Esophagus muscularis mucosa (tissue), 4 donors: ENCODE measurements around the gene SELENOM. TPM values are rescaled to one million over a fixed set of nuclear protein-coding genes. Genes with fewer than 3 reads are reported as not detected.

ENCODE experiments used
- DNase-seq: peaks from one replicate; pipeline ENCODE4 v3.0.0-alpha.2; 2017; ENCODE audit errors: extremely low spot score
- H3K27ac ChIP-seq, 4 donors: fragments of 200-600 bp; sonication (generic); replicated peaks in 1 of 4; 1 replicate in 3 of 4; 2 replicates in 1 of 4; pipeline ENCODE4 v1.5.1; 2016 to 2019; ENCODE audit warnings: mild to moderate bottlenecking in 1 of 4
- H3K27me3 ChIP-seq, 4 donors: fragments of 200-600 bp; sonication (generic); one replicate each; pipeline versions ENCODE4 v1.5.1 to v1.6.0; 2016 to 2019
- H3K36me3 ChIP-seq, 4 donors: fragments of 200-600 bp; sonication (generic); one replicate each; pipeline ENCODE4 v1.5.1; 2016 to 2019
- H3K4me1 ChIP-seq, 4 donors: fragments of 200-600 bp; sonication (generic); one replicate each; pipeline ENCODE4 v1.5.1; 2016 to 2019
- H3K4me3 ChIP-seq, 4 donors: fragments of 200-600 bp; sonication (generic); 1 replicate in 2 of 4; 2 replicates in 2 of 4; pipeline ENCODE4 v1.5.1; 2016 to 2019; ENCODE audit warnings: mild to moderate bottlenecking in 4 of 4, moderate library complexity in 1 of 4
- H3K9me3 ChIP-seq, 4 donors: fragments of 200-600 bp; sonication (generic); 1 replicate in 3 of 4; 2 replicates in 1 of 4; pipeline ENCODE4 v1.5.1; 2016 to 2019
- CTCF ChIP-seq, 3 experiments: fragments of 200-600 bp in 2 of 3; fragments of 450-650 bp in 1 of 3; sonication (generic) in 2 of 3; IDR thresholded peaks; one replicate each; pipeline ENCODE4 v1.5.1; 2017 to 2019; ENCODE audit warnings: antibody characterized with exemption in 3 of 3, mild to moderate bottlenecking in 2 of 3, moderate library complexity in 1 of 3
- EP300 ChIP-seq: sonication (generic); formaldehyde crosslinking; IDR thresholded peaks from one replicate; pipeline ENCODE4 v1.6.1; 2017; ENCODE audit warnings: antibody characterized with exemption
- POLR2A ChIP-seq: fragments of 450-650 bp; IDR thresholded peaks from one replicate; pipeline ENCODE4 v1.6.1; 2017; ENCODE audit warnings: antibody characterized with exemption, moderate library complexity, mild to moderate bottlenecking, low read depth
- POLR2AphosphoS5 ChIP-seq, 2 donors: sonication (generic); formaldehyde crosslinking; IDR thresholded peaks; one replicate each; pipeline ENCODE4 v1.6.1; 2017; ENCODE audit warnings: antibody characterized with exemption in 2 of 2
- WGBS: methylation state at CpG from one replicate; pipeline ENCODE4 v1.1.5; 2018; 5-methylcytosine and 5-hydroxymethylcytosine counted together
- intact Hi-C: fragments of 100-400 bp; cut with DNase I; formaldehyde crosslinking; loops from one replicate; pipeline ENCODE4 v1.15.1; 2023
- total RNA-seq, 4 donors: library from RNA; depleted of rRNA; stranded (reverse); fragments of >200 nt; gene quantifications; one replicate each; pipeline versions ENCODE4 v1.1.0 to v1.2.1, GENCODE V29; 2016

The SELENOM gene
- total RNA-seq, 4 donors from 2014 or later, result 1,118 to 1,733 (median 1,416) TPM

- no peak for DNase-seq
- peak in 1 of 2 donors; percentile 41 for TF ChIP-seq POLR2AphosphoS5 (IDR thresholded peaks at IDR 0.05)
- peak in 2 of 3 experiments; percentile 9 to 31 for TF ChIP-seq CTCF (IDR thresholded peaks at IDR 0.05)
- no peak for TF ChIP-seq POLR2A
- peaks cover 54 to 66% (median 64%) of the 10 kb centered on the region in 4 donors for H3K4me1 ChIP-seq
- peaks cover 2 to 47% (median 29%) of the 10 kb centered on the region in 4 donors for H3K36me3 ChIP-seq
- peak overlapping the region; percentile 90 to 95 (median 91) for H3K4me3 ChIP-seq
- intact Hi-C loops, result loop anchor here (2.0 kb wide), 1 partner anchor 17 kb away; no protein-coding TSS in a partner anchor
- no peaks in the 10 kb centered on the region for H3K9me3 ChIP-seq
- H3K27ac ChIP-seq, result peak overlapping the region; percentile 98 to 99 (median 99)
- no peaks in the 10 kb centered on the region for H3K27me3 ChIP-seq
- 45% methylated on average over 3 of the region's 4 CpGs for WGBS
These were observed 1.3 kb downstream of the SELENOM start for GRCh38 chr22:31106001-31106571.

- intact Hi-C loops, result no loop called here
- Histone ChIP-seq H3K9me3 (no peaks in the 10 kb centered on the region), H3K4me1 (peaks cover 54 to 73% (median 71%) of the 10 kb centered on the region in 4 donors), H3K4me3 (peak overlapping the region; percentile 90 to 95 (median 91)), H3K36me3 (peaks cover 9 to 54% (median 36%) of the 10 kb centered on the region in 4 donors), H3K27ac (peak overlapping the region; percentile 98 to 99 (median 99)), H3K27me3 (no peaks in the 10 kb centered on the region)
- TF ChIP-seq POLR2AphosphoS5 (IDR thresholded peaks at IDR 0.05), result peak in 1 of 2 donors; percentile 76
- no peak for TF ChIP-seq POLR2A
- no peak for TF ChIP-seq EP300
- 53% methylated on average over 6 of the region's 11 CpGs for WGBS
- no peak for DNase-seq
These were observed 2.0 kb downstream of the SELENOM start for GRCh38 chr22:31105282-31105929.

- peak; percentile 49 to 66 (median 61) for TF ChIP-seq CTCF (IDR thresholded peaks at IDR 0.05)
- TF ChIP-seq EP300, result no peak
- peak in 1 of 2 donors; percentile 69 for TF ChIP-seq POLR2AphosphoS5 (IDR thresholded peaks at IDR 0.05)
- intact Hi-C loops, result no loop called here
- peaks cover 14 to 59% (median 41%) of the 10 kb centered on the region in 4 donors for H3K36me3 ChIP-seq
- no peaks in the 10 kb centered on the region for H3K9me3 ChIP-seq
- H3K4me3 ChIP-seq, result peak overlapping the region; percentile 90 to 95 (median 91)
- 50% methylated on average over 1 of the region's 35 CpGs for WGBS
- peak overlapping the region; percentile 98 to 99 (median 99) for H3K27ac ChIP-seq
- peaks cover 56 to 78% (median 76%) of the 10 kb centered on the region in 4 donors for H3K4me1 ChIP-seq
- H3K27me3 ChIP-seq, result no peaks in the 10 kb centered on the region
- no peak for DNase-seq
These were observed 2.5 kb downstream of the SELENOM start for GRCh38 chr22:31104869-31105268.

- TF ChIP-seq POLR2AphosphoS5 (IDR thresholded peaks at IDR 0.05), result peak in 1 of 2 donors; percentile 83
- no peak for TF ChIP-seq EP300
- peak in 2 of 3 experiments; percentile 11 to 15 for TF ChIP-seq CTCF (IDR thresholded peaks at IDR 0.05)
- TF ChIP-seq POLR2A, result no peak
- H3K4me1 ChIP-seq, result peaks cover 62 to 86% (median 84%) of the 10 kb centered on the region in 4 donors
These were observed 3.3 kb downstream of the SELENOM start for GRCh38 chr22:31103899-31104694.

GRCh38 chr22:31103111-31103510 lies 4.3 kb downstream of the SELENOM start:
- no peak for DNase-seq
- TF ChIP-seq POLR2A (no peak), POLR2AphosphoS5 (IDR thresholded peaks at IDR 0.05) (no peak), CTCF (IDR thresholded peaks at IDR 0.05) (no peak), EP300 (no peak)
- WGBS, result 34% methylated on average over 2 of the region's 2 CpGs
- peaks cover 25 to 77% (median 58%) of the 10 kb centered on the region in 4 donors for H3K36me3 ChIP-seq
- H3K4me1 ChIP-seq, result peaks cover 68 to 90% (median 89%) of the 10 kb centered on the region in 4 donors
- H3K4me3 ChIP-seq, result peak overlapping the region in 1 of 4 donors; percentile 90
- H3K9me3 ChIP-seq, result no peaks in the 10 kb centered on the region
- no peaks in the 10 kb centered on the region for H3K27me3 ChIP-seq
- peak overlapping the region; percentile 98 to 99 (median 99) for H3K27ac ChIP-seq
- intact Hi-C loops, result no loop called here

More at GRCh38 chr22:31103899-31104694, 3.3 kb downstream of the SELENOM start:
- intact Hi-C loops, result no loop called here
- peak overlapping the region; percentile 90 to 95 (median 91) for H3K4me3 ChIP-seq
- H3K27me3 ChIP-seq, result no peaks in the 10 kb centered on the region
- WGBS, result 80% methylated on average over 20 of the region's 33 CpGs
- H3K27ac ChIP-seq, result peak overlapping the region; percentile 98 to 99 (median 99)
- DNase-seq, result no peak
- H3K36me3 ChIP-seq, result peaks cover 22 to 67% (median 49%) of the 10 kb centered on the region in 4 donors
- no peaks in the 10 kb centered on the region for H3K9me3 ChIP-seq
